HEK293T (cell line): ENCODE data around the gene CARD14.

Source experiments
- CTCF ChIA-PET: fragments of 350-600 bp; formaldehyde crosslinking; extraction: SDS; loops from one replicate; lab custom pipeline; 2021; ENCODE audit warnings: antibody characterized with exemption, inconsistent platforms; lab: Yijun Ruan, JAX
- POLR2A ChIA-PET: fragments of 350-600 bp; formaldehyde crosslinking; extraction: SDS; loops from one replicate; lab custom pipeline; 2020; ENCODE audit warnings: antibody characterized with exemption, inconsistent platforms; lab: Yijun Ruan, JAX
- DNase-seq: peaks from one replicate; pipeline ENCODE4 v3.0.0; 2012; ENCODE audit warnings: mixed read lengths; ENCODE audit errors: extremely low spot score
- ARNT ChIP-seq: fragments of 450-650 bp; IDR thresholded peaks from 2 replicates; pipeline ENCODE4 v1.6.1; 2017; ENCODE audit warnings: mild to moderate bottlenecking
- BHLHE40 ChIP-seq: fragments of 450-650 bp; IDR thresholded peaks from 2 replicates; pipeline ENCODE4 v1.6.1; 2016; ENCODE audit warnings: mild to moderate bottlenecking, moderate library complexity, borderline replicate concordance
- CTBP1 ChIP-seq: fragments of 450-650 bp; IDR thresholded peaks from 2 replicates; pipeline ENCODE4 v1.6.1; 2016; ENCODE audit warnings: borderline replicate concordance
- ELF4 ChIP-seq: fragments of 450-650 bp; IDR thresholded peaks from 2 replicates; pipeline ENCODE4 v1.6.1; 2017; ENCODE audit warnings: antibody characterized with exemption
- FOXA1 ChIP-seq: fragments of 450-650 bp; IDR thresholded peaks from 2 replicates; pipeline ENCODE4 v1.6.1; 2016; ENCODE audit warnings: mild to moderate bottlenecking
- FOXK2 ChIP-seq: fragments of 450-650 bp; IDR thresholded peaks from 2 replicates; pipeline ENCODE4 v1.6.1; 2016; ENCODE audit warnings: mild to moderate bottlenecking
- FOXM1 ChIP-seq: fragments of 450-650 bp; IDR thresholded peaks from 2 replicates; pipeline ENCODE4 v1.6.1; 2017; ENCODE audit warnings: mild to moderate bottlenecking, borderline replicate concordance
- HDGF ChIP-seq: fragments of 450-650 bp; IDR thresholded peaks from 2 replicates; pipeline ENCODE4 v1.6.1; 2017; ENCODE audit warnings: antibody characterized with exemption, borderline replicate concordance
- L3MBTL2 ChIP-seq: fragments of 450-650 bp; conservative IDR thresholded peaks from 2 replicates; pipeline ENCODE4 v1.6.1; 2016; ENCODE audit warnings: mild to moderate bottlenecking
- LEF1 ChIP-seq: fragments of 450-650 bp; IDR thresholded peaks from 2 replicates; pipeline ENCODE4 v1.6.1; 2017; ENCODE audit warnings: mild to moderate bottlenecking, borderline replicate concordance
- NFRKB ChIP-seq: fragments of 450-650 bp; IDR thresholded peaks from 2 replicates; pipeline ENCODE4 v1.6.1; 2016; ENCODE audit warnings: mild to moderate bottlenecking, moderate library complexity
- PKNOX1 ChIP-seq: fragments of 450-650 bp; IDR thresholded peaks from 2 replicates; pipeline ENCODE4 v1.6.1; 2016
- SP1 ChIP-seq: fragments of 450-650 bp; IDR thresholded peaks from 2 replicates; pipeline ENCODE4 v1.6.1; 2017
- SUZ12 ChIP-seq: fragments of 450-650 bp; IDR thresholded peaks from 2 replicates; pipeline ENCODE4 v1.6.1; 2016; ENCODE audit warnings: mild to moderate bottlenecking
- TARDBP ChIP-seq: fragments of 450-650 bp; IDR thresholded peaks from 2 replicates; pipeline ENCODE4 v1.6.1; 2016
- ZNF384 ChIP-seq: fragments of 450-650 bp; IDR thresholded peaks from 2 replicates; pipeline ENCODE4 v1.6.1; 2016

The CARD14 gene

GRCh38 chr17:80209765-80210164 lies 39.9 kb downstream of the CARD14 start:
- TF ChIP-seq PKNOX1, result no peak
- ChIA-PET POLR2A (no interaction called here), CTCF (no interaction called here)
- DNase-seq, result no peak

GRCh38 chr17:80210348-80211108 lies 40.7 kb downstream of the CARD14 start:
- ChIA-PET CTCF (no interaction called here), POLR2A (interaction anchor here (1.4 kb wide), 1 partner anchor 10 kb away, joined by 4 read pairs; the partner anchor contains the start of genes SGSH and SLC26A11)
- no peak for DNase-seq
- TF ChIP-seq LEF1 (no peak), L3MBTL2 (no peak)

- ChIA-PET CTCF (no interaction called here), POLR2A (interaction anchor here (0.9 kb wide), 1 partner anchor 13 kb away, joined by 3 read pairs; no protein-coding TSS in a partner anchor)
- no peak for TF ChIP-seq TARDBP
- no peak for TF ChIP-seq L3MBTL2
- TF ChIP-seq NFRKB, result no peak
- TF ChIP-seq ZNF384, result no peak
- no peak for TF ChIP-seq SP1
- no peak for TF ChIP-seq LEF1
- no peak for TF ChIP-seq PKNOX1
- TF ChIP-seq ARNT, result no peak
- TF ChIP-seq FOXM1, result no peak
- TF ChIP-seq BHLHE40, result no peak
- no peak for TF ChIP-seq FOXK2
- TF ChIP-seq CTBP1, result no peak
- TF ChIP-seq SUZ12, result no peak
- no peak for TF ChIP-seq ELF4
- DNase-seq, result no peak
Measured at GRCh38 chr17:80212109-80212508, 42.3 kb downstream of the CARD14 start.

GRCh38 chr17:80212511-80212910 lies 42.7 kb downstream of the CARD14 start:
- no peak for TF ChIP-seq TARDBP
- no peak for TF ChIP-seq LEF1
- no peak for TF ChIP-seq NFRKB
- TF ChIP-seq CTBP1, result no peak
- no peak for TF ChIP-seq FOXA1
- TF ChIP-seq HDGF, result no peak
- no peak for TF ChIP-seq FOXK2
- TF ChIP-seq BHLHE40, result no peak
- TF ChIP-seq PKNOX1, result no peak
- no peak for TF ChIP-seq FOXM1
- POLR2A ChIA-PET, result interaction anchor here (0.9 kb wide), 1 partner anchor 13 kb away, joined by 3 read pairs; no protein-coding TSS in a partner anchor
- DNase-seq, result no peak
- CTCF ChIA-PET, result no interaction called here

GRCh38 chr17:80212962-80213642 lies 43.3 kb downstream of the CARD14 start:
- TF ChIP-seq ELF4 (no peak), ARNT (no peak), LEF1 (no peak), TARDBP (no peak), ZNF384 (no peak), SUZ12 (no peak), L3MBTL2 (no peak), HDGF (no peak), FOXA1 (no peak), FOXK2 (no peak), PKNOX1 (no peak), BHLHE40 (no peak), SP1 (no peak), NFRKB (no peak), CTBP1 (no peak), FOXM1 (no peak)
- ChIA-PET POLR2A (no interaction called here), CTCF (no interaction called here)
- no peak for DNase-seq

- TF ChIP-seq TARDBP, result no peak
- no peak for TF ChIP-seq ARNT
- TF ChIP-seq PKNOX1, result no peak
- no peak for TF ChIP-seq CTBP1
- no peak for TF ChIP-seq L3MBTL2
- TF ChIP-seq ZNF384, result no peak
- TF ChIP-seq SP1, result no peak
- no peak for TF ChIP-seq SUZ12
- no peak for TF ChIP-seq ELF4
- no peak for TF ChIP-seq FOXM1
- no peak for TF ChIP-seq BHLHE40
- TF ChIP-seq NFRKB, result no peak
- TF ChIP-seq HDGF, result no peak
- no peak for TF ChIP-seq FOXA1
- TF ChIP-seq LEF1, result no peak
- no peak for TF ChIP-seq FOXK2
- POLR2A ChIA-PET, result no interaction called here
- CTCF ChIA-PET, result no interaction called here
- no peak for DNase-seq
Measured at GRCh38 chr17:80213643-80213975, 43.8 kb downstream of the CARD14 start.
